GM23338 (cell line): Measurements from ENCODE around the gene ZBTB44. TPM values are rescaled to one million over a fixed set of nuclear protein-coding genes. Genes with fewer than 3 reads are reported as not detected.
"Not testable (repeated sequence)": the region's sequence is repeated elsewhere in the genome, so short reads cannot be mapped to it uniquely, and the experiment has no call there.

Source experiments
- ATAC-seq: fragments of 200-7000 bp; cut with Tn5 transposase; 3 replicates; pipeline ENCODE4 v1.9.1; 2020
- DNase-seq: peaks from one replicate; pipeline ENCODE4 v3.0.0-alpha.2; 2015; ENCODE audit warnings: low spot score
- H2AFZ ChIP-seq: fragments of 200-600 bp; sonication (generic); 2 replicates; pipeline ENCODE4 v1.8.0; 2016; ENCODE audit warnings: antibody characterized with exemption, mild to moderate bottlenecking, moderate library complexity
- H3F3A ChIP-seq: fragments of 200-600 bp; sonication (generic); replicated peaks from 2 replicates; pipeline ENCODE4 v1.8.0; 2017; ENCODE audit warnings: antibody characterized with exemption, mixed run types, low read depth
- H3K27ac ChIP-seq: fragments of 200-600 bp; sonication (generic); 2 replicates; pipeline ENCODE4 v1.6.1; 2016; ENCODE audit warnings: low read depth
- H3K27me3 ChIP-seq: fragments of 200-600 bp; sonication (generic); 2 replicates; pipeline ENCODE4 v1.8.0; 2016; ENCODE audit warnings: mild to moderate bottlenecking, mixed run types, moderate library complexity; ENCODE audit not compliant: insufficient read depth
- H3K36me3 ChIP-seq: fragments of 200-600 bp; sonication (generic); 2 replicates; pipeline ENCODE4 v1.8.0; 2016; ENCODE audit warnings: mild to moderate bottlenecking; ENCODE audit not compliant: insufficient read depth
- H3K4me1 ChIP-seq: fragments of 200-600 bp; sonication (generic); 2 replicates; pipeline ENCODE4 v1.8.0; 2016; ENCODE audit warnings: mild to moderate bottlenecking, moderate library complexity; ENCODE audit not compliant: insufficient read depth
- H3K4me2 ChIP-seq: fragments of 200-600 bp; sonication (generic); 2 replicates; pipeline ENCODE4 v1.7.1; 2017; ENCODE audit warnings: mixed run types
- H3K4me3 ChIP-seq: fragments of 200-600 bp; sonication (generic); 2 replicates; pipeline ENCODE4 v1.6.1; 2016; ENCODE audit warnings: mixed run types
- H3K79me2 ChIP-seq: fragments of 200-600 bp; sonication (generic); replicated peaks from 2 replicates; pipeline ENCODE4 v1.8.0; 2017; ENCODE audit warnings: mild to moderate bottlenecking; ENCODE audit not compliant: insufficient read depth
- H3K9me2 ChIP-seq: fragments of 200-600 bp; sonication (generic); 2 replicates; pipeline ENCODE4 v1.8.0; 2017; ENCODE audit not compliant: insufficient read depth
- H4K20me1 ChIP-seq: fragments of 200-600 bp; sonication (generic); replicated peaks from 2 replicates; pipeline ENCODE4 v1.8.0; 2017; ENCODE audit warnings: mild to moderate bottlenecking; ENCODE audit not compliant: insufficient read depth
- H3K27ac Mint-ChIP-seq: 2 replicates; pipeline ENCODE4 v1.8.0; 2020; ENCODE audit warnings: inconsistent platforms, mild to moderate bottlenecking, moderate library complexity, mixed read lengths
- H3K27me3 Mint-ChIP-seq: 3 replicates; pipeline ENCODE4 v1.8.0; 2022; ENCODE audit warnings: low read depth, mild to moderate bottlenecking, moderate library complexity, mixed read lengths, inconsistent platforms; ENCODE audit not compliant: insufficient read depth, poor library complexity
- H3K36me3 Mint-ChIP-seq: 3 replicates; pipeline ENCODE4 v1.8.0; 2021; ENCODE audit warnings: low read depth, mild to moderate bottlenecking, inconsistent platforms, moderate library complexity, mixed read lengths
- H3K4me1 Mint-ChIP-seq: 3 replicates; pipeline ENCODE4 v1.8.0; 2020; ENCODE audit warnings: mild to moderate bottlenecking, inconsistent platforms, mixed read lengths
- H3K4me3 Mint-ChIP-seq: 3 replicates; pipeline ENCODE4 v1.8.0; 2021; ENCODE audit warnings: moderate library complexity, mild to moderate bottlenecking, inconsistent platforms, mixed read lengths
- H3K9me3 Mint-ChIP-seq: 3 replicates; pipeline ENCODE4 v1.8.0; 2020; ENCODE audit warnings: moderate library complexity, mild to moderate bottlenecking, inconsistent platforms, mixed read lengths
- CREB1 ChIP-seq: fragments of 250-450 bp; sonication (Bioruptor Pico); IDR thresholded peaks from 2 replicates; pipeline ENCODE4 v1.5.0; 2020; ENCODE audit warnings: low read depth, mild to moderate bottlenecking, moderate library complexity
- CTCF ChIP-seq, 2 experiments: fragments of 200-600 bp in 1 of 2; sonication (generic) in 1 of 2; conservative IDR thresholded peaks; 2 replicates each; pipeline versions ENCODE4 v1.5.1 to v1.6.1; 2016 to 2017; ENCODE audit warnings: antibody characterized with exemption in 2 of 2, low read depth in 2 of 2, mild to moderate bottlenecking in 2 of 2, moderate library complexity in 1 of 2
- EZH2 ChIP-seq: fragments of 200-600 bp; sonication (generic); IDR thresholded peaks from one replicate; pipeline ENCODE4 v1.8.0; 2017; ENCODE audit warnings: antibody characterized with exemption, mild to moderate bottlenecking, low read depth; ENCODE audit not compliant: unreplicated experiment
- EZH2phosphoT487 ChIP-seq: fragments of 200-600 bp; sonication (generic); IDR thresholded peaks from one replicate; pipeline ENCODE4 v1.8.1; 2018; ENCODE audit warnings: antibody characterized with exemption; ENCODE audit not compliant: unreplicated experiment
- JUNB ChIP-seq: IDR thresholded peaks from one replicate; pipeline ENCODE4 v1.6.1; 2016; ENCODE audit warnings: antibody characterized with exemption; ENCODE audit not compliant: unreplicated experiment
- NANOG ChIP-seq: IDR thresholded peaks from 2 replicates; pipeline ENCODE4 v1.6.1; 2016; ENCODE audit warnings: antibody characterized with exemption, borderline replicate concordance
- POLR2AphosphoS5 ChIP-seq: IDR thresholded peaks from 2 replicates; pipeline ENCODE4 v1.6.1; 2016; ENCODE audit warnings: antibody characterized with exemption, low read depth
- STAT1 ChIP-seq: IDR thresholded peaks from one replicate; pipeline ENCODE4 v1.6.1; 2016; ENCODE audit warnings: antibody characterized with exemption; ENCODE audit not compliant: unreplicated experiment
- ZNF114 ChIP-seq: fragments of 250-450 bp; sonication (Bioruptor Pico); IDR thresholded peaks from 2 replicates; pipeline ENCODE4 v1.5.0; 2020; ENCODE audit warnings: mild to moderate bottlenecking, moderate library complexity
- polyA plus RNA-seq: library from polyadenylated mRNA; unstranded; fragments of >200 nt; fragmentation: Nextera tagmentation; extraction: Ambion mirVana; gene quantifications from 2 replicates; pipeline ENCODE4 v1.2.1, GENCODE V29; 2016
- total RNA-seq: library from RNA; depleted of rRNA; stranded (reverse); fragments of >200 nt; shearing (Covaris generic); gene quantifications from 2 replicates; pipeline ENCODE4 v1.2.3, GENCODE V29; 2014
- TF ChIP-seq, protein P1 (sequence below): fragments of 250-450 bp; sonication (Bioruptor Pico); IDR thresholded peaks from 2 replicates; pipeline ENCODE4 v1.5.0; 2020; ENCODE audit warnings: mild to moderate bottlenecking, moderate library complexity
- TF ChIP-seq, protein P2 (sequence below): IDR thresholded peaks from one replicate; pipeline ENCODE4 v1.6.1; 2018; ENCODE audit warnings: antibody characterized with exemption; ENCODE audit not compliant: unreplicated experiment

The ZBTB44 gene
- total and polyA plus RNA-seq, 2 experiments from 2014 or later, result 61.2 to 102 TPM

DNA sequence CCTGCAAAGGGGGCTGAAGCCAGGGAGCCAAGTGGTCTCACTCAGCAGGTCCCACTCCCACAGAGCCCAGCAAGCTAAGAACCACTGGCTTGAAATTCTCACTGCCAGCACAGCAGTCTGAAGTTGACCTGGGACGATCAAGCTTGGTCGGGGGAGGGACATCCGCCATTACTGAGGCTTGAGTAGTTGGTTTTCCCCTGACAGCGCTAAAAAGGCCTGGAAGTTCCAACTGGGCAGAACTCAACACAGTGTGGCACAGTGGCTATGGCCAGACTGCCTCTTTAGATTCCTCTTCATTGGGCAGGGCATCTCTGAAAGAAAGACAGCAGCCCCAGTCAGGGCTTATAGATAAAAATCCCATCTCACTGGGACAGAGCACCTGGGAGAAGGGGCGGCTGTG lies 64.8 kb downstream of the ZBTB44 start:
- H3K27ac Mint-ChIP-seq, H3K36me3 ChIP-seq, H3K4me3 ChIP-seq, H3K9me3 Mint-ChIP-seq, H3K27me3 ChIP-seq, H3K4me3 Mint-ChIP-seq, H3K9me2 ChIP-seq, H3K27me3 Mint-ChIP-seq, H3F3A ChIP-seq, H2AFZ ChIP-seq: not testable (repeated sequence)
- H3K4me2 ChIP-seq, result peak overlapping the region; percentile 53; the same call in 1 of the 2 replicates
- peaks cover 27% of the 10 kb centered on the region for H3K4me1 ChIP-seq
- H3K79me2 ChIP-seq, result peaks cover 92% of the 10 kb centered on the region
- H4K20me1 ChIP-seq, result peaks cover 31% of the 10 kb centered on the region
- peak overlapping the region; percentile 48; the same call in 1 of the 2 replicates for H3K27ac ChIP-seq
- ATAC-seq (peak; percentile 71), DNase-seq (peak; percentile 29)
- H3K36me3 Mint-ChIP-seq, result peaks cover 25% of the 10 kb centered on the region
- peaks cover 29% of the 10 kb centered on the region for H3K4me1 Mint-ChIP-seq

- Histone ChIP-seq H3K4me2 (no peak overlapping the region), H3K4me3 (no peak overlapping the region), H3F3A (0 out of 2 replicates have a peak, but pooled peaks cover 3% of the 10 kb centered on the region), H4K20me1 (peaks cover 31% of the 10 kb centered on the region), H3K27ac (0 out of 2 replicates have a peak overlapping the region, but pooled peaks have one; percentile 35), H3K79me2 (peaks cover 90% of the 10 kb centered on the region), H3K36me3 (no peaks in the 10 kb centered on the region), H3K27me3 (no peaks in the 10 kb centered on the region), H2AFZ (no peak overlapping the region), H3K4me1 (peaks cover 27% of the 10 kb centered on the region), H3K9me2 (no peaks in the 10 kb centered on the region)
- Mint-ChIP-seq H3K27ac (no peak overlapping the region), H3K36me3 (peaks cover 25% of the 10 kb centered on the region), H3K4me3 (no peak overlapping the region), H3K9me3 (peaks cover 3% of the 10 kb centered on the region; the same call in 2 of the 3 replicates), H3K27me3 (peaks cover 3% of the 10 kb centered on the region), H3K4me1 (peaks cover 29% of the 10 kb centered on the region)
- ATAC-seq (peak; percentile 56), DNase-seq (no peak)
- TF ChIP-seq CREB1 (CRISPR knock-in tag) (no peak), EZH2 (no peak), STAT1 (no peak), JUNB (no peak), POLR2AphosphoS5 (no peak), NANOG (no peak), EZH2phosphoT487 (no peak), ZNF114 (CRISPR knock-in tag) (no peak), CTCF (conservative IDR thresholded peaks at IDR 0.05; ENCODE audit: low read depth in 2 of 2) (no peak)
- TF ChIP-seq, protein P1, sequence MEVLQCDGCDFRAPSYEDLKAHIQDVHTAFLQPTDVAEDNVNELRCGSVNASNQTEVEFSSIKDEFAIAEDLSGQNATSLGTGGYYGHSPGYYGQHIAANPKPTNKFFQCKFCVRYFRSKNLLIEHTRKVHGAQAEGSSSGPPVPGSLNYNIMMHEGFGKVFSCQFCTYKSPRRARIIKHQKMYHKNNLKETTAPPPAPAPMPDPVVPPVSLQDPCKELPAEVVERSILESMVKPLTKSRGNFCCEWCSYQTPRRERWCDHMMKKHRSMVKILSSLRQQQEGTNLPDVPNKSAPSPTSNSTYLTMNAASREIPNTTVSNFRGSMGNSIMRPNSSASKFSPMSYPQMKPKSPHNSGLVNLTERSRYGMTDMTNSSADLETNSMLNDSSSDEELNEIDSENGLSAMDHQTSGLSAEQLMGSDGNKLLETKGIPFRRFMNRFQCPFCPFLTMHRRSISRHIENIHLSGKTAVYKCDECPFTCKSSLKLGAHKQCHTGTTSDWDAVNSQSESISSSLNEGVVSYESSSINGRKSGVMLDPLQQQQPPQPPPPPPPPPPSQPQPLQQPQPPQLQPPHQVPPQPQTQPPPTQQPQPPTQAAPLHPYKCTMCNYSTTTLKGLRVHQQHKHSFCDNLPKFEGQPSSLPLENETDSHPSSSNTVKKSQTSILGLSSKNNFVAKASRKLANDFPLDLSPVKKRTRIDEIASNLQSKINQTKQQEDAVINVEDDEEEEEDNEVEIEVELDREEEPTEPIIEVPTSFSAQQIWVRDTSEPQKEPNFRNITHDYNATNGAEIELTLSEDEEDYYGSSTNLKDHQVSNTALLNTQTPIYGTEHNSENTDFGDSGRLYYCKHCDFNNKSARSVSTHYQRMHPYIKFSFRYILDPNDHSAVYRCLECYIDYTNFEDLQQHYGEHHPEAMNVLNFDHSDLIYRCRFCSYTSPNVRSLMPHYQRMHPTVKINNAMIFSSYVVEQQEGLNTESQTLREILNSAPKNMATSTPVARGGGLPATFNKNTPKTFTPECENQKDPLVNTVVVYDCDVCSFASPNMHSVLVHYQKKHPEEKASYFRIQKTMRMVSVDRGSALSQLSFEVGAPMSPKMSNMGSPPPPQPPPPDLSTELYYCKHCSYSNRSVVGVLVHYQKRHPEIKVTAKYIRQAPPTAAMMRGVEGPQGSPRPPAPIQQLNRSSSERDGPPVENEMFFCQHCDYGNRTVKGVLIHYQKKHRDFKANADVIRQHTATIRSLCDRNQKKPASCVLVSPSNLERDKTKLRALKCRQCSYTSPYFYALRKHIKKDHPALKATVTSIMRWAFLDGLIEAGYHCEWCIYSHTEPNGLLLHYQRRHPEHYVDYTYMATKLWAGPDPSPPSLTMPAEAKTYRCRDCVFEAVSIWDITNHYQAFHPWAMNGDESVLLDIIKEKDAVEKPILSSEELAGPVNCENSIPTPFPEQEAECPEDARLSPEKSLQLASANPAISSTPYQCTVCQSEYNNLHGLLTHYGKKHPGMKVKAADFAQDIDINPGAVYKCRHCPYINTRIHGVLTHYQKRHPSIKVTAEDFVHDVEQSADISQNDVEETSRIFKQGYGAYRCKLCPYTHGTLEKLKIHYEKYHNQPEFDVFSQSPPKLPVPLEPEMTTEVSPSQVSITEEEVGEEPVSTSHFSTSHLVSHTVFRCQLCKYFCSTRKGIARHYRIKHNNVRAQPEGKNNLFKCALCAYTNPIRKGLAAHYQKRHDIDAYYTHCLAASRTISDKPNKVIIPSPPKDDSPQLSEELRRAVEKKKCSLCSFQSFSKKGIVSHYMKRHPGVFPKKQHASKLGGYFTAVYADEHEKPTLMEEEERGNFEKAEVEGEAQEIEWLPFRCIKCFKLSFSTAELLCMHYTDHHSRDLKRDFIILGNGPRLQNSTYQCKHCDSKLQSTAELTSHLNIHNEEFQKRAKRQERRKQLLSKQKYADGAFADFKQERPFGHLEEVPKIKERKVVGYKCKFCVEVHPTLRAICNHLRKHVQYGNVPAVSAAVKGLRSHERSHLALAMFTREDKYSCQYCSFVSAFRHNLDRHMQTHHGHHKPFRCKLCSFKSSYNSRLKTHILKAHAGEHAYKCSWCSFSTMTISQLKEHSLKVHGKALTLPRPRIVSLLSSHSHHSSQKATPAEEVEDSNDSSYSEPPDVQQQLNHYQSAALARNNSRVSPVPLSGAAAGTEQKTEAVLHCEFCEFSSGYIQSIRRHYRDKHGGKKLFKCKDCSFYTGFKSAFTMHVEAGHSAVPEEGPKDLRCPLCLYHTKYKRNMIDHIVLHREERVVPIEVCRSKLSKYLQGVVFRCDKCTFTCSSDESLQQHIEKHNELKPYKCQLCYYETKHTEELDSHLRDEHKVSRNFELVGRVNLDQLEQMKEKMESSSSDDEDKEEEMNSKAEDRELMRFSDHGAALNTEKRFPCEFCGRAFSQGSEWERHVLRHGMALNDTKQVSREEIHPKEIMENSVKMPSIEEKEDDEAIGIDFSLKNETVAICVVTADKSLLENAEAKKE, result no peak
- TF ChIP-seq, protein P2, sequence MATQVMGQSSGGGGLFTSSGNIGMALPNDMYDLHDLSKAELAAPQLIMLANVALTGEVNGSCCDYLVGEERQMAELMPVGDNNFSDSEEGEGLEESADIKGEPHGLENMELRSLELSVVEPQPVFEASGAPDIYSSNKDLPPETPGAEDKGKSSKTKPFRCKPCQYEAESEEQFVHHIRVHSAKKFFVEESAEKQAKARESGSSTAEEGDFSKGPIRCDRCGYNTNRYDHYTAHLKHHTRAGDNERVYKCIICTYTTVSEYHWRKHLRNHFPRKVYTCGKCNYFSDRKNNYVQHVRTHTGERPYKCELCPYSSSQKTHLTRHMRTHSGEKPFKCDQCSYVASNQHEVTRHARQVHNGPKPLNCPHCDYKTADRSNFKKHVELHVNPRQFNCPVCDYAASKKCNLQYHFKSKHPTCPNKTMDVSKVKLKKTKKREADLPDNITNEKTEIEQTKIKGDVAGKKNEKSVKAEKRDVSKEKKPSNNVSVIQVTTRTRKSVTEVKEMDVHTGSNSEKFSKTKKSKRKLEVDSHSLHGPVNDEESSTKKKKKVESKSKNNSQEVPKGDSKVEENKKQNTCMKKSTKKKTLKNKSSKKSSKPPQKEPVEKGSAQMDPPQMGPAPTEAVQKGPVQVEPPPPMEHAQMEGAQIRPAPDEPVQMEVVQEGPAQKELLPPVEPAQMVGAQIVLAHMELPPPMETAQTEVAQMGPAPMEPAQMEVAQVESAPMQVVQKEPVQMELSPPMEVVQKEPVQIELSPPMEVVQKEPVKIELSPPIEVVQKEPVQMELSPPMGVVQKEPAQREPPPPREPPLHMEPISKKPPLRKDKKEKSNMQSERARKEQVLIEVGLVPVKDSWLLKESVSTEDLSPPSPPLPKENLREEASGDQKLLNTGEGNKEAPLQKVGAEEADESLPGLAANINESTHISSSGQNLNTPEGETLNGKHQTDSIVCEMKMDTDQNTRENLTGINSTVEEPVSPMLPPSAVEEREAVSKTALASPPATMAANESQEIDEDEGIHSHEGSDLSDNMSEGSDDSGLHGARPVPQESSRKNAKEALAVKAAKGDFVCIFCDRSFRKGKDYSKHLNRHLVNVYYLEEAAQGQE, result no peak
These were observed 65.3 kb downstream of the ZBTB44 start for GRCh38 chr11:130249371-130249770.
